Natural killer cell (primary cell): ENCODE data around the gene PIK3AP1. TPM values are rescaled to one million over a fixed set of nuclear protein-coding genes. Genes with fewer than 3 reads are reported as not detected.

Source experiments
- ATAC-seq, 3 donors: fragments of 150-1000 bp in 2 of 3; fragments of 200-7000 bp in 1 of 3; cut with Tn5 transposase; 1 replicate in 1 of 3; 2 replicates in 2 of 3; pipeline ENCODE4 v1.10.0; 2021; ENCODE audit warnings: mild to moderate bottlenecking in 2 of 3, moderate library complexity in 2 of 3
- DNase-seq, 2 donors: peaks; one replicate each; pipeline versions ENCODE4 v3.0.0 to v3.0.0-alpha.2; 2013 to 2021; ENCODE audit warnings: mixed read lengths in 1 of 2
- H3K27ac ChIP-seq: one replicate; pipeline ENCODE4 v1.5.1; 2013; ENCODE audit warnings: mild to moderate bottlenecking, low read length
- H3K27me3 ChIP-seq: one replicate; pipeline ENCODE4 v1.6.1; 2013; ENCODE audit warnings: low read length; ENCODE audit not compliant: control insufficient read depth, insufficient read depth
- H3K36me3 ChIP-seq: one replicate; pipeline ENCODE4 v1.6.1; 2013; ENCODE audit warnings: low read length; ENCODE audit not compliant: control insufficient read depth, insufficient read depth
- H3K4me1 ChIP-seq: one replicate; pipeline ENCODE4 v1.6.1; 2013; ENCODE audit warnings: low read length; ENCODE audit not compliant: control insufficient read depth, insufficient read depth
- H3K4me3 ChIP-seq: one replicate; pipeline ENCODE4 v1.5.1; 2013; ENCODE audit warnings: low read length
- H3K9me3 ChIP-seq: one replicate; pipeline ENCODE4 v1.6.1; 2013; ENCODE audit warnings: low read length; ENCODE audit not compliant: control insufficient read depth, insufficient read depth
- H3K27ac Mint-ChIP-seq, 2 donors: one replicate each; pipeline ENCODE4 v1.8.0; 2022; ENCODE audit warnings: mild to moderate bottlenecking in 2 of 2, mixed read lengths in 2 of 2, moderate library complexity in 1 of 2
- H3K27me3 Mint-ChIP-seq, 2 donors: one replicate each; pipeline ENCODE4 v1.8.0; 2022; ENCODE audit warnings: low read depth in 2 of 2, mixed read lengths in 2 of 2
- H3K36me3 Mint-ChIP-seq: one replicate; pipeline ENCODE4 v1.8.0; 2022; ENCODE audit warnings: mixed read lengths
- H3K4me1 Mint-ChIP-seq, 2 donors: one replicate each; pipeline ENCODE4 v1.8.0; 2022; ENCODE audit warnings: mixed read lengths in 2 of 2
- H3K4me3 Mint-ChIP-seq: one replicate; pipeline ENCODE4 v1.8.0; 2022; ENCODE audit warnings: mild to moderate bottlenecking, moderate library complexity, mixed read lengths
- H3K9me3 Mint-ChIP-seq, 2 donors: one replicate each; pipeline ENCODE4 v1.8.0; 2022; ENCODE audit warnings: mixed read lengths in 2 of 2
- CTCF ChIP-seq: fragments of 200-600 bp; IDR thresholded peaks from one replicate; pipeline ENCODE4 v1.8.0; 2022; ENCODE audit warnings: antibody characterized with exemption
- WGBS: methylation state at CpG from one replicate; pipeline ENCODE4 v1.1.7; 2013; ENCODE audit warnings: missing lambda C conversion rate; ENCODE audit not compliant: insufficient coverage; 5-methylcytosine and 5-hydroxymethylcytosine counted together
- intact Hi-C: fragments of 100-400 bp; cut with micrococcal nuclease; formaldehyde crosslinking; loops from one replicate; pipeline ENCODE4 v1.14.2; 2022
- total RNA-seq, 4 donors: library from RNA; stranded (reverse); fragments of 120-200 nt in 1 of 4; gene quantifications; one replicate each; pipeline versions ENCODE4 v1.2.3 to v1.2.4, GENCODE V29; 2013 to 2022

PIK3AP1 gene
- total RNA-seq, 3 donors from 2014 or later (not counting 1 experiment from before 2014, with no cell fraction given): 95.3 to 137 (median 97.1) TPM

- Mint-ChIP-seq H3K27ac (peak overlapping the region in 1 of 2 donors; percentile 13), H3K4me3 (no peak overlapping the region), H3K9me3 (no peaks in the 10 kb centered on the region), H3K4me1 (peaks cover 47 to 49% of the 10 kb centered on the region in 2 donors), H3K36me3 (peaks cover 7% of the 10 kb centered on the region), H3K27me3 (no peaks in the 10 kb centered on the region)
- no peaks in the 10 kb centered on the region for H3K27me3 ChIP-seq
- WGBS: 55% methylated on average over 1 of the region's 1 CpG
- peaks cover 4% of the 10 kb centered on the region for H3K4me1 ChIP-seq
- peaks cover 21% of the 10 kb centered on the region for H3K36me3 ChIP-seq
- TF ChIP-seq CTCF: no peak
- H3K27ac ChIP-seq: no peak overlapping the region
- no peaks in the 10 kb centered on the region for H3K9me3 ChIP-seq
- intact Hi-C loops: no loop called here
- DNase-seq (no peak), ATAC-seq (no peak)
- H3K4me3 ChIP-seq: no peak overlapping the region
Measured at GRCh38 chr10:96565774-96566173, 154.5 kb downstream of the PIK3AP1 start.

DNA sequence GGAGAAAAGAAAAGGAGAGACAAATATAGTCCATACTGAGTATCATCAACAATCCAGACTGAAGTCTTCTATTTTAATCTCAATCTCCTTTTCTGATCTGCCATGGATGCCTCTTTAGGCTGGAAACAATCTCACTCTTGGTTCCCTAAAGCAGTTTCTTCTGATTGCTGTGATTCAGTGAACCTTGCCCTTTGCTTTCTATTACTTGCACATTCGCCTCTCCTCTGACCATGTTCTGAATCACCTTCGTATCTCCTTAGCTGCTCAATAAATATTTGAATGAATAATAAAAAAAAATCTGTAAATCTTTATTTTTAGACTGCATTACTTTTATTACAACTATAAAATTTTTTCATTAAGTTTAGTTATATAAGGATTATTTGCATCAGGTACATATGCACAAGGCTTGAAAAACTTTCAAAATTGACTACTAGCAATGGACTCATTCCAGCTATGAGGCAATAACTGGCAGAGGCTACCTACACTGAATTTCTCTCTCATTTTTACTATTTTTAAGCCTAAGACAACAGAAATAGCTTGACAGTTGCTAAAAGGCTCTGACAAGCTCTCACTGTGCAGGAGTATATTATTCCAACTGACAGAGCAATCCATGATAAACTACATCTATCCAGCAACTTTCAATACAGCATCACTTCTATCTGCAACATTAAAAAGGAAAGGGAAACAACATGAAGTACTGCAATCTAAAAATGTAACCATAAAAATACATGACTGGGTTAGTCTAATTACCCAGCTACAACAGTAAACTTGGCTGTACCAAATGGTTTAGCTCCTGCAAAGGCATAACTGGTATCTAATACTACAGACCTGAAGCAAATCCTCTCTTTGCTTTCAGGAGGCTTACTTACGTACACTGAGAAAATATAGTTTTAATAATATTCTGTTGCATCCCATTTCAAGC is 159.1 kb downstream of the PIK3AP1 start:
- peaks cover 6 to 15% of the 10 kb centered on the region in 2 donors for H3K4me1 Mint-ChIP-seq
- no peak for DNase-seq
- peaks cover 37% of the 10 kb centered on the region for H3K36me3 ChIP-seq
- intact Hi-C loops: no loop called here
- no peak overlapping the region for H3K4me3 ChIP-seq
- H3K36me3 Mint-ChIP-seq: no peaks in the 10 kb centered on the region
- H3K27ac ChIP-seq: no peak overlapping the region
- H3K4me1 ChIP-seq: no peaks in the 10 kb centered on the region
- no peak overlapping the region for H3K27ac Mint-ChIP-seq
- no peak for TF ChIP-seq CTCF
- WGBS: 100% methylated on average over 1 of the region's 3 CpGs
- no peaks in the 10 kb centered on the region for H3K9me3 ChIP-seq
- ATAC-seq: no peak
- no peaks in the 10 kb centered on the region for H3K27me3 ChIP-seq
- no peaks in the 10 kb centered on the region for H3K9me3 Mint-ChIP-seq
- no peak overlapping the region for H3K4me3 Mint-ChIP-seq
- H3K27me3 Mint-ChIP-seq: no peaks in the 10 kb centered on the region

DNA sequence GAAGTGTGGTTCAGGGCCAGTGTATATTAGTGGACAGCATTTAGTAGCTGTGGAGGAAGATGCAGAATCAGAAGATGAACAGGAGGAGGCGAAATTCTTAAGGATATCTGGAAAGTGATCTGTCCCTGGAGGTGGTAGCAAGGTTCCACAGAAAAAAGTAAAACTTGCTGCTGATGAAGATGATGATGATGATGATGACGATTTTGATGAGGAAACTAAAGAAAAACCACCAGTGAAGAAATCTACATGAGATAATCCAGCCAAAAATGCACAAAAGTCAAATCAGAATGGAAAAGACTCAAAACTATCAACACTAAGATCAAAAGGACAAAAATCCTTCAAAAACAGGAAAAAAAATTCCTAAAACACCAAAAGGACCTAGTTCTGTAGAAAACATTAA is 159.8 kb downstream of the PIK3AP1 start:
- Histone ChIP-seq H3K36me3 (peaks cover 39% of the 10 kb centered on the region), H3K4me1 (no peaks in the 10 kb centered on the region), H3K9me3 (no peaks in the 10 kb centered on the region), H3K4me3 (no peak overlapping the region), H3K27me3 (no peaks in the 10 kb centered on the region), H3K27ac (no peak overlapping the region)
- 100% methylated on average over 1 of the region's 2 CpGs for WGBS
- Mint-ChIP-seq H3K4me3 (no peak overlapping the region), H3K27me3 (no peaks in the 10 kb centered on the region), H3K4me1 (peaks cover 0 to 9% of the 10 kb centered on the region in 2 donors), H3K36me3 (no peaks in the 10 kb centered on the region), H3K9me3 (no peaks in the 10 kb centered on the region), H3K27ac (no peak overlapping the region)
- ATAC-seq: no peak
- DNase-seq: no peak
- intact Hi-C loops: no loop called here
- no peak for TF ChIP-seq CTCF
